Mesenteric fat pad (tissue), 1 donor: ENCODE results near the gene UBXN11. TPM values are rescaled to one million over a fixed set of nuclear protein-coding genes. Genes with fewer than 3 reads are reported as not detected.
"Not testable (repeated sequence)": the region's sequence is repeated elsewhere in the genome, so short reads cannot be mapped to it uniquely, and the experiment has no call there.

Experiments used
- DNase-seq: peaks from one replicate; pipeline ENCODE4 v3.0.0-alpha.2; 2020; ENCODE audit warnings: low spot score
- total RNA-seq: library from RNA; stranded (reverse); fragmentation: NEBNext Ultra II Directional; extraction: Animal tissue kit (Norgen Biotek cat#: 25700); gene quantifications from one replicate; pipeline ENCODE4 v1.2.1, GENCODE V29; 2021
- donor health status: DM: yes; HTN: yes; CAD: no.

UBXN11 gene
- total RNA-seq, 1 donor from 2014 or later, result 22.2 TPM

DNA sequence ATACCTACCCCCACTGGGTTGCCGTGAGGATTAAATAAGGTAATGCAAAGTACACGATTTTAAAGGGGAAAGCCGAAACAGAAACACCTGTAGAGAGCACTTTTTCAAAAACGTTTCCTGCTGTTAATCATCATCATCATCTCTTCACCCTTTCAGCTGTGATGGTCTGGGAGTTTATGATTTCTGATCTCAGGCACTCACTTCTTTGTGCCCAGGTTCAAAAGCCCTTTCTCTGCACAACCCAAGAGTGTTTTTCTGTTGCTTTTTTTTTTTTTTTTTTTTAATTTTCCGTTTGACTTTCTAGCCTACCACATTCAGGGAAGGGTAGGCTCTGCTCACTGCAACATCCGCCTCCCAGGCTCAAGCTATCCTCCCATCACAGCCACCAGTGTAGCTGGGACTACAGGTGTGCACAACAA is 936 bp upstream of the UBXN11 start:
- DNase-seq, result no peak

DNA sequence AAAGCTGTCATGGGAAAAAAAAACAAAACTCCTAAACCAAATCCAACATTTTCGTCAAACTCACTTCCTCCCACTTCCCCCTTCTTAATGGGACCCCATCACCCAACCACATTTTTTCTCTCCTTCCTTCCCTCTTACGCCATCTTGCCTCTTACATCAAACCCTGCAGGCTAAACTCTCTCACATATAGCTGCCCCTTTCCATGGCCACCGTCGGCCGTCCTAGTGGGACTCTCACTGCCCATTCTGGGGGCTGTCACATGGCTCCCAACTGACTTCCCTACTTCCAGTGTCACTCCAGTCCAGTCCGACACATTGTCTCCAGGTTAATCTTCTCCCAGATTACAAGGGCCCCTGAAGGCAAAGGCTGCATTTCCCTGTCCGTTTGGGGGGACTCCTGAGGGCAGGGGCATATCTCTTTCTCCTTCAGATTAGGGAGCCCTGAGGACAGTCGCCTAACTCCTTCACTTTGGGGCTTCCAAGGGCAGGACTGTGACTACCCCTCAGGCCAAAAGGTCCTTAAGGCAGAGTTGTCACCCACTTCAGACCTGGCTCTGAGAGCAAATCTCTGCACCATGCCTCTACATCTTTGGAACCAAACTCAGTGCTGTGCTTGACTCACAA is 658 bp downstream of the UBXN11 start:
- DNase-seq, result no peak

DNA sequence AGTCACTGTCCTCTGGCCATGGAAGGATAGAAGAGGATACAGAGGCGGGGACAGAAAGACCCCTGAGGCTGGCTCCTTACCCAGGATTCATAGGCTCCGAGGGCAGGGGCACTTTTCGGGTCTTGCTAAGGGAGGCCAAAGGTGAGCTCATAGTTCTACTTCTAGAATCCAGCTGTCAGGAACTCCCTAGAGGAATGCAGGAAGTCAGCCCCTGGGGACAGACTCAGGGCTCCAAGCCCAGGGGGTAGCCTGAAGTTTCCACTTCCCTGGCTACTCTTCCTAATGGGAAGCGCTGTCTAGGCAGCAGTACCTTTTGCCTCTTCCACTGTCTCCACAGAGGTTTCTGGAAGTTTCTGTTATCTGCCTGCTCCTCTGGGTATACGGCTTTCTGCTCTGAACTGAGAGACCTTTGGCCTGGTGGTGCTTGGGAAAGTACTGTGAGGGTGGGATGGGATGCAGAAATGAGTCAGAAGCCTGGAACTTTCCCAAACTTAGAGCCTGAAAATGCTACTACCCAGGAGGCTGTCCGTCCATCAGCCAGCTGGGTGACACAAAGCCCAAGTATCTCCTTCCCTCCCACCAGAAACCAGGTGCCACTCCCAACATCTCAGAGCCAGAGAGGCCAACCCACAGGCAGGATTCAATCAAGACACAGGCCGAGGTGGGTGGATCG is 3.6 kb downstream of the UBXN11 start:
- no peak for DNase-seq

DNA sequence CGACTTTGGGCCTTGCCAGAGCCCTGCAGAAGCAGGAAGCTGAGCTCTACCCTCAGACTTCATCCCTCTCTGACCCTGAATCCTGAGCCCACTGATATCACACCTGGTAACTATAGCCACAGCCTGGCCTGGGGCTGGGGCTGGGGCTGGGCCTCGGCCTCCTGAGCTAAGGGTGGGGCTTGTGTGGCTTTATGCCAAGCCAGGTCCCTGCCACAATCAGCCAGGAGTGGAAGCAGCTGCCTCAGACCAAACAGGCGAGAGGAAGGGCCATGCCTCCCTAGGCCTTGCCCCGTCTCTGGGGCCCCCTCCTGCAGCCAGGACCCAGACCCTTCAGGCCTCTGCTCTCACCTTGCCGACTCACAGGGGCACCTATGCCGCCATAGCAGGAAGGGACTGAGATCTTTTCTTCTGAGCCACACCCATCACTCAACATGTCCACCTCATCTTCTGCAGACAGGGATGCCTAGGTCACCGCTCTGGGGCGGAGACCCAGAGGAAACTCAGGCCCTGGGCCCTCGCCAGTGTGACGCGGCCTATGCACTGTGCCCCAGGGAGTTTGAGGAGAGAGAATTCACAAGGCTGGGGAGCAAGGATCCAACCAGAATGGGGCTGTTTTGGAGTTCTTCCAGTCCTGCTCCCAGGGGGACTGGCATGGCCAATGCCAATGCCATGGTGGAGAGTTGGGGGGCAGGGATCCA is 5.7 kb downstream of the UBXN11 start:
- no peak for DNase-seq

DNA sequence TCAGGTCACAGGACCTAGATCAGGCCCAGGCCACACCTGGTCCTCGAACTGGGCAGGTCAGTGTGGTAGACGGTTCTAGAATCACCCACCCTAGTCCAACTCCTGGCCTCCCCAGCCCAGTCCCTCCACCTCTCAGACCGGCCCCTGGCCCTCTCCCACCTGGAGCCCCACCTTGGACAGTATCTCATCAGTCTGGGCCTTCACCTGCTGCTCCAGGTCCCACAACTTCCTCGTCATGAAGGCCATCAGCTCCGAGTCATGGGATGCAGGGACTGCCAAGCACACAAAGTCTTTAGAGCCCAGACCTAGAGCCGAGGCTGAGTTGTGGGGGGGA is 8.7 kb downstream of the UBXN11 start:
- DNase-seq, result no peak

DNA sequence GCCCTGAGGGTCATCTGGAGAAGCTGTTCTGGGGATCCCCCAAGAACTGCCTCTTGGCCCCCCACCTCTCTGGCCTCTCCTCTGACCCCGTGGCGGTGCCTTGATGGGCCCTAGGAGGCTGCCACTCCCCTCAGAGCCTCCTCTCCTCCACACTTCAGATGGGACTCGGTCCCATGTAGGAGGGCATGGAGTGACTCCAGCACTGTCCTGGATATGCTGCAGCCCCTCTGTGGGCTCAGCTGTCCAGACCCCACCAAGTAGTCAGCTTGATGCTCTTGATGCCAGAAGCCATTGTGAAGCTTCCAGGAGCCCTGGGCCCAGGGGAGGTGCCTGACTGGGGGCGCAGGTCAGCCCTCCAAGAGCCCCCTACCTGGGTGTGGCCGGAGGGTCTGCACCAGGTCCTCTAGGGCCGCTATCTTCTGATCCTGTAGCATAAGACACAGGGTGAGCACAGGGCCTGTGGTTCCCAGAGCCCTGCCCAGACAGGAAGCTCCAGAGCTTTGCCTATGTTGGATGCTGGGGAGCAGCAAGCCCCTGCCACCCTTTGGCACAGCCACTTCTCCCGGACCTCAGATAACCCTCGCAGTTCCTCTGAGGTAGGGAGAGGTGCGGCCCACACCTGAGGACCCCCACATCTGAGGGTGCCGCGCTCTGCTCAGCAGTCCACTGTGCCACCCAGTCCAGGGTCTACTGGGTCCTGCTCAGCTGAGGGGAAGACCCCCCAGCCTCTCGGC is 9.2 kb downstream of the UBXN11 start:
- DNase-seq, result no peak

DNA sequence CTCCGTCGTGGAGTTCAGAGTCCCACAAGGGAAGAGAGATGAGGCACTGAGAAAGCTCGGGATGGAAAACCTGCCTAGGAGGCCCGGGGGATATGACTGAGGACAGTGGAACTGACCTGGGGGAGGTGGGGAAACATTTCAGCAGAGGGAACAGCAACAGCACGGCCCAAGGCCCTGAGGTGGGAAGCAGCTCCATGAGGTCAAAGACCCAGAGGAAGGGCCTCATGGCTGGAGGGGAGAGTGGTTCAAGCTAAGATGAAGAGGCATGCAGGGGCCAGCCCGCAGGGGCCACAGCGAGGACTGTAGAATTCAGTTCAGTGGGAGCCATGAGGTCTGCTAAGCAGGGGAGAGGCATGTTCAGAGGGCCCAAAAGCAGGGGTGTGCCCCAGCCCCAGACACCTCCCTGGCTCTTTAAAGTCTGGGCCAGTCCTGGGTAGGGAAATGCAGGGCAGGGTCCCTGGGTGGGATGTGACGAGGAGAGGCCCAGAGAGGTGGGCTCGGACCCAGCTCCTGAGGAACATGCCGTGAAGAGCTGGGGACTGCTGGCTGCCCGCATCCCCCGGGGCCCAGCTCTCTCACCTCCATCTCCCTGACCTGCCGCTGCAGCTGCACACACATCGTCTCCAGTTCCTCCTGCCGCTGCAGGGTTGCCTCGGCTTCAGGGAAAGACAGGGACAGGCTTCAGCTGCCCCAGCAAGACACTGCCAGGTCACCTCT is 9.9 kb downstream of the UBXN11 start:
- no peak for DNase-seq

DNA sequence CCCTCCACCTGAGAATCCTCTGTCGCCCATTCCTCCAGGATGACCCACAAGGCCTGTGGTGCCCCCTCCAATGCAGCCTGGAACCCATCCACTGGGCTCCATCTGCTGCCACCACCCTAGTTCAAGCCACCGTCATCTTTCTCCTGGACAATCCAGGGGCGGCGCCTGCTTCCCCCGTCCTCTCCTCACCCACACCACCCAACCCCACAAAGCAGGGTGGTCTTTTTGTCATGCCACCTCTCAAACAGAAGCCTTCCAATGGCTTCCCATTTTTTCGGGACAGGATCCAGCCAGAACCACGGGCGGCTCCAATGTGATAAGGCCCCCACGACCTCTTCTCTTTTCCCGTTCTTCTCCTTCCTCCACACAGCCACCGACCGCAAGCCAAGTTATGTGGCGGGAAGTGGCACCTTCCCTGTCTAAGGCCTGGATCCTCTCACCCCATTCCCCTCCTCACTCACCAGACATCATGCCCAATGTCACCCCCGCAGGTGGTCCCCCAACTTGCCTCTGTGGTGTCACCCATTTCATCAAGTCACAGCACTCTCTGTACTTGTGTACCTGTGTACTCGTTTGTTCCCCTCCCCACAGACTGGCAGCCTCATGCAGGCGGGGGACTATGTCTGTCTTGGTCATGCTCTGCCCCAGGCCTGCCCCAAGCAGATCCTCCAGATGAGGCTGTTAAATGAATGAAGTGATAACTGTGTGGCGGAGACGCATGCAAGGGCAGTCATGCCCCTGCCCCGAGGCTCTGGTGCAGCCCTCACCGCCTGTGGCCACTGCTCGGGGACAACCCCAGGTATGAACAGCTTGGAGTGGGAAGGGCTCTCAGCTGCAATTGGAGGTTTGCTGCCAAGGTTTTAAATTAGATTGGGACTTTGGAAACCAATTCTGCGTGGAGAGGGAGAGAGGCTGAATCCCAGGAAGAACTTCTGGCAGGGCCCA is 11.0 kb downstream of the UBXN11 start:
- no peak for DNase-seq

DNA sequence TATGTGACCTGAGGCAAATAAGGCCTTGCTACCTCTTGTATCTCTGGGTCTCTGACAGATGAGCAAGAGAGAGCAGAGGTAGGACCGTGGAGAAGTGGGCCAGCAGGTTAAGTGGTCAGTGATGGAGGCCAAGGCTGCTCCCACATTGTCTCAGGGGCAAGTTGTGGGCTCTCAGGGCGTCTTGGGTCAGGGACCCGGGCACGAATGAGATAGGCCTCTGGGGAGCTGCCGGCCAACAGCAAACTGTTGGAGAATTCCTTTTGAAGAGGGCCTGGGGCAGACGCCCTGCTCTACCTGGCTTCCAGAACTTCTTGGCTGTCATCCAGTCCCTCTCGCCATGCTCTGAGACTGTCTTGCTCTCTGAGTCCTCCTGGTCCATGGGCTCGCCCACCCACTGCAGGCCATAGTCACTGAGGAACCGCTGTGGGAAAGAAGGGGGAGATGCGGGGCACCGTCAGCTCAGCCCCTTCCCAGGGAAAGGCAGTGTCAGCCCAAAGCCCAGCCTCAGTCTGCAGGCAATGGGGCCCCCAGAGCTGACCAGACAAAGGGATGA is 12.4 kb downstream of the UBXN11 start:
- peak; percentile 80 for DNase-seq

DNA sequence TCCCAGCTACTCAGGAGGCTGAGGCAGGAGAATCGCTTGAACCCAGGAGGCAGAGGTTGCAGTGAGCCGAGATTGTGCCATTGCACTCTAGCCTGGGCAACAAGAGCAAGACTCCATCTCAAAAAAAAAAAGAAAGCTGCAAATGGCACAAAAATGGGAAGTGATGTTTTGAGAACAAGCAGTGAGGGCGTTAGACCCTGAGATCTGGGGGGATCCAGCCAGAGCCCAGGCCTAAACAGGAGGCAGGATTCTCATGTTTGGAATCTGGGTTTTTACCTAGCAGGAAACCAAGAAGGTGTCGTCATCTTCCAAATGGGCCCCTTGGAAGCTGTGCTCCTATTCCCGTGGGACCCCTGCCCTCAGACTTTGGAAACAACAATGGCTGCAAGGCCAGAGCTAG is 13.7 kb downstream of the UBXN11 start:
- DNase-seq, result not testable (repeated sequence)

DNA sequence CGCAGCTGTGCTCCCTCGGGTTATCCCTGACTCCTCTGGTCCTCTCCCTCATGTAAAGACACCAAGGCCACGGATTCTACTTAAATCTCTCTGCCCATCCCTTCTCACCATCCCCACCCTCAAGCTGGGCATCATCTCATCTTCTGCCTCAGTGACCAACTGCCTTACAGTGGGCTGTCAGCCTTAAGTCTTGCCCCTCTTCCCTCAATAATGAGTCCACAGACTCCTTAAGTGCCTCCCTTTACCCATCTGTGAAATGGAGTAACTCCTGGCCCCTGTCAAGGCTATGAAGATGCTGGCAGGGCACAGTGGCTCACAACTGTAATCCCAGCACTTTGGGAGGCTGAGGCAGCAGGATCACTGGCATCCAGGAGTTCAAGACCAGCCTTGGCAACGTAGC is 14.5 kb downstream of the UBXN11 start:
- no peak for DNase-seq

DNA sequence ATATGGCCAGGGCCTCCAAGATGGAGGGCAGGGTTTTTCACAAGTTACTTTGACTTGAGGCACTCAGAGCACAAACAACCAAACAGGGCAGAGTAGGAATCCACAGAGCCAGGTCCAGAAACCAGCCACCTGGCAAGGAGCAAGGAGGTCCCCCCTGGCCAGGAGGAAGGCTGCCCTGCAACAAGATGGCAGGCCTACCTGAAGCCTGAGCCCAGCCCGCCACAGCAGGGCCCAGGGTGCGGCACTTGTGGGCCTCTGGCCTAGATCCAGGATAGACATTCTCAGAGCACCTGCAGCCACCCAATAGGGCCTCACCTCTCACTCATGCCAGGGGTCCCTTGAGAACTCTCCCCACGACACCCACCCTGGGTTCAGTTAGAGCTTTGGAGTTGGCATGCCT is 15.0 kb downstream of the UBXN11 start:
- DNase-seq, result no peak

DNA sequence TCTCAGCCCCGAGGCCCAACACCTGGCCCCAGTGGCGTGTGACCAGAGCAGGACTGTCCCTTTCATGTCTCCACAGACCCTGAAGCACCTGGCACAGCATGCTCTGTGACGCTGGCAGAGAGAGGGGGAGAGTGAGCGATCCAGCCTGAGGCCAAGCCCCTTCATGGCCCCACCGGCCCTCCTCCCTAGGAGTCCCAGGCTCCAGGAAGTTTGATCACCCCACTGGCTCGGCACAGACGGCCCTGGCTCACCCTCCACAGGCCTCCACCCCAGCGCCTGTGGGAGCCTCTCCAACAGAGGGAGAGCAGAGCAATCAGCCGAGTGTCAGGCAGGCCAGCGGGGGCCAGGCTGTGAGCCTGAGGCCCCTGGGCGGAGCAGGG is 15.6 kb downstream of the UBXN11 start:
- no peak for DNase-seq

DNA sequence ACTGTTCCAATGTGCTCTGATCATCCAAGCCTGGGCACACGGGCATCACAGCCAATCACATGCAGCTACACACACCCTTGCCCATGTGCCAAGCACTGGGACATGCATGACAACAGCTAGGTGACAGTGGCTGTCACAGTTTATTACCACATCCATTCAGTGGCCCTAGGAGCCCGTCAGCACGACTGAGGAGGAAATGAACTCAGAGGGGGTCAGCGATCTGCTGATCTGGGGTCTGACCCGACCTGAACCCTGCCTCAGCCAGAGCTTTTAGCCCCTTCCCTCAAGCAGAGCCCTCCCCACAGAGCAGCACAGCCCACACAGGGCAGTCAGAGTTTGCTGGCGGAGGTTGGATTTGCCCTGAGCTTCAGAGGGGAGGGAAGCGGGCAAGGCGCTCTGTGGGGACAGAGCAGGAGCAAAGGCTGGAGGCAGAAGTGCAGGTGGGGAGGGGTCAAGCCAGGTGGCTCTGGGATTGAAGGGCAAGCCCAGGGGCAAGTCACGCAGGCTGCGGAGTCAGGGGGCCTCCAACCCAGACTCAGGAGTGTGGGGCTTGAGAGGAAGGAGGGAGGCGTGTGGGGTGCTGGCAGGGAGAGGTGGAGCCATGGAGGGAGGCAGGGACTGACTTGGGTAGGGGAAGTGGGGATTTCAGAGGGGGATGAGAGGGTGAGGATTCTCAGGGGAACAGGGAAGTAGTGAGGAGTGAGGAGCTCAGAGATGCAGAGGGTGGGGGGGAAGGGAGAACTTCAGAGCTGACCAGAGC is 16.1 kb downstream of the UBXN11 start:
- DNase-seq, result no peak

DNA sequence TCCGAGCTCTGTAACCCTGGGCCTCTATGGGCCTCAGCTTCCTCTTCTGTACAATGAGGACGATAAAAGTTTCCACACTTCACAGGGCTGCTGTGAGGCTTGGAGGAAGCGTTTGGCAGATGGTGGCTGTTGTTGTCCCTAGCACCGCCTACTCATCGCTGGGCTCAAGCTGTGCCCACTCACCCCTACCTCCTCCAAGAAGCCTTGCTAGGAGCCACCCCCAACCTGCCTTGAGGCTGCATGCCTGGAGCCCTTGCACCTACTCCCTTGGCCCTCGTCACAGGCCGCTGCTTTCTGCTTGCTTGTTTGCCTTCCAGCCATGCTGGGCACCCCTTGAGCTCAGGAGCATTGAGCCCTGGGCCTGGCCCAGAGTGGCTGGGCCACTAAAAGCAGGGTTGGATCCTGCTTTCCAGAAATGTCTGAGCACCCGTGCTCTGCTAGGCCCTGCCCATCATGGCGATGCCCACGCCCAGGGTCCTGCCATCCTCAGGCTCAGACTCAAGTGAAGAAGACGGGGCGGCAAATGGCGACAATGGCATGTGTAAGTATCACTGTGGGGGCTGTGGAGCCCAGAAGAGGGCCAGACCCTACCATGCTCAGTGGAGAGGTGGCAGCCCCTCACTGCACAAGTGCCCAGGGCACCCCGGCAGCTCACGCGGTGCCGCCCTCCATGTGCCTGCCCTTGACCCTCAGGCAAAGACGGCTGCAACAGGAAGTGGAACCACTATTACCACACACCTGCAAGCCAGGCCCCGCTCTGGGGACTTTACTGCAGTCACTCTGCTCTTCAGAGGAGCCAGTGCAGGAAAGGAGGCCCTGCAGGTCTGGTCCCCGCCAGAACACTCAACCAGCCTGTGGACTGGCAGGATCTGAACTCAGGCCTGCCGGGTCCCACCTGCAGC is 17.0 kb downstream of the UBXN11 start:
- no peak for DNase-seq

DNA sequence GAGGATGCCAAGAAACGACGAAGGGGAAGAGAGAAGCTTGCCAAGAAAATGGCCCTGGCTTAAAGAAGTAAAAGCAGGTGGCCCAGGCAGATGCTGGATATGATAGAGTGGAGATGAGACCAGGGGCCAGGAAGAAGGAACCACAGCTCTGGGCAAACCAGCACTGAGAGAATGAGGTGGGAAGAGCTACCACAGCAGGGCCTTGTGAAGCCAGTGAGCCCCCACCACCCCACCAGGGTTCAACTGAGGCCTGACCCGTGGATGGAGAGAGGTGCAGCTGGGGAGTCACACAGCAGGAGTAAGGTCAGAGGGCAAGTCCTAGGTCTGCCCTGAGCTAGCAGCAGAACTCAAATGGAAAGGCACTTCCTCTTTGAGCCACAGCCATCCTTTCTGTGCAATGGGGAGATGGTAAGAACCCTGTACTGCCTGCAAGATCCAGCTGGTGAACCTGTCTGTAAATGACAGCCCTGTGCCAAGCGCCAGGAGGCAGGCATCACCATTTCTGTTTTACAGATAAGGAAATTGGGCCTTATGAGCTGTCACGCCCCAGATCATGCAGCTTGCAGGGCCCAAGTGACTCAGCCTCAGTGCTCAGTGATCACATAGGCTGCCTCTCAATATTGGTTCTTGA is 18.0 kb downstream of the UBXN11 start:
- no peak for DNase-seq

DNA sequence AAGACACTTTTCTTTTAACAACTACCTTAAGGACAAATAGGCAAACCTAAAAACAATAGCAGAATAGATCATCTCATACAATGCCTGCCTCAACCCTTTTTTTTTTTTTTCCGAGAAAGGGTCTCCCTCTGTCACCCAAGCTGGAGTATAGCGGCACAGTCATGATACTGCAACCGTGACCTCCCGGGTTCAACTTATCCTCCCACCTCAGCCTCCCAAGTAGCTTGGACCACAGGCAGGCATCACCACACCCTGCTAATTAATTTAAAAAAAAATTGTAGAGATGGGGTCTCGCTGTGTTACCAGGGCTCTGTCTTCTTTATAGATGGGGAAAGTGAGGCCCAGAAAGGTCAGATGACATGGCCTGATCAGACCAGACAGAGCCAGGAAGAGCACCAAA is 18.6 kb downstream of the UBXN11 start:
- no peak for DNase-seq
